Activated CD4-positive, CD25-positive, alpha-beta regulatory T cell treated with anti-CD3 and anti-CD28 coated beads, Interleukin-2, amount 50 U/mL, for 16 hours (primary cell): ENCODE measurements around the gene RAVER1.

Experiments
- DNase-seq: peaks from one replicate; pipeline ENCODE4 v3.0.0-alpha.2; 2020; ENCODE audit warnings: low read depth, low spot score

The RAVER1 gene

GRCh38 chr19:10269333-10270179 lies 63.8 kb downstream of the RAVER1 start:
- DNase-seq: peak; percentile 73

GRCh38 chr19:10268071-10268470 lies 65.3 kb downstream of the RAVER1 start:
- no peak for DNase-seq

GRCh38 chr19:10266706-10267105 lies 66.6 kb downstream of the RAVER1 start:
- DNase-seq: no peak
